Superior temporal gyrus (tissue), 1 donor: Measurements from ENCODE around the gene CNNM4.
A peak's percentile ranks its signal among the peaks of the same experiment; 100 is the strongest.

Experiments
- DNase-seq: peaks from one replicate; pipeline ENCODE4 v3.0.0-alpha.2; 2016; ENCODE audit errors: extremely low spot score

CNNM4 gene

GRCh38 chr2:96760036-96760985, at the start of gene CNNM4:
TSS of gene CNNM4 (plus strand) at chr2:96760902. CDS start at chr2:96761000, 98 bp downstream.
- DNase-seq: peak; percentile 89

GRCh38 chr2:96710985-96711384, 49.7 kb upstream of the CNNM4 start:
- DNase-seq: no peak

- DNase-seq: no peak
Measured at GRCh38 chr2:96715658-96716057, 45.0 kb upstream of the CNNM4 start.

- DNase-seq: no peak
Measured at GRCh38 chr2:96716388-96716787, 44.3 kb upstream of the CNNM4 start.

- DNase-seq: no peak
Measured at GRCh38 chr2:96726131-96726530, 34.6 kb upstream of the CNNM4 start.

GRCh38 chr2:96727431-96727830, 33.3 kb upstream of the CNNM4 start:
- no peak for DNase-seq

GRCh38 chr2:96729748-96730147, 31.0 kb upstream of the CNNM4 start:
- no peak for DNase-seq

- no peak for DNase-seq
Measured at GRCh38 chr2:96730212-96730611, 30.5 kb upstream of the CNNM4 start.

GRCh38 chr2:96733931-96734330, 26.8 kb upstream of the CNNM4 start:
- DNase-seq: no peak

- DNase-seq: peak; percentile 40
Measured at GRCh38 chr2:96734880-96735583, 25.7 kb upstream of the CNNM4 start.

- no peak for DNase-seq
Measured at GRCh38 chr2:96737251-96737650, 23.5 kb upstream of the CNNM4 start.

GRCh38 chr2:96737831-96738230, 22.9 kb upstream of the CNNM4 start:
- DNase-seq: no peak

- no peak for DNase-seq
Measured at GRCh38 chr2:96739076-96739632, 21.5 kb upstream of the CNNM4 start.

GRCh38 chr2:96739633-96740428, 20.9 kb upstream of the CNNM4 start, which contains the start of gene LMAN2L:
TSS of gene LMAN2L (minus strand) at chr2:96740064. CDS start at chr2:96740040, 24 bp downstream.
- DNase-seq: peak; percentile 98

GRCh38 chr2:96747061-96747617, 13.6 kb upstream of the CNNM4 start:
- no peak for DNase-seq

- DNase-seq: no peak
Measured at GRCh38 chr2:96751800-96752199, 8.9 kb upstream of the CNNM4 start.

- no peak for DNase-seq
Measured at GRCh38 chr2:96753661-96754282, 6.9 kb upstream of the CNNM4 start.

GRCh38 chr2:96754317-96754716, 6.4 kb upstream of the CNNM4 start:
- no peak for DNase-seq

GRCh38 chr2:96756788-96757476, 3.8 kb upstream of the CNNM4 start:
- DNase-seq: no peak

- DNase-seq: no peak
Measured at GRCh38 chr2:96757477-96757860, 3.2 kb upstream of the CNNM4 start.
